Measurements from ENCODE around the gene BACH2. TPM values are rescaled to one million over a fixed set of nuclear protein-coding genes. Genes with fewer than 3 reads are reported as not detected.
"Not testable (repeated sequence)": the region's sequence is repeated elsewhere in the genome, so short reads cannot be mapped to it uniquely, and the experiment has no call there.

The BACH2 gene
- total RNA-seq, 2 donors from 2014 or later, result 101 to 111 TPM

DNA sequence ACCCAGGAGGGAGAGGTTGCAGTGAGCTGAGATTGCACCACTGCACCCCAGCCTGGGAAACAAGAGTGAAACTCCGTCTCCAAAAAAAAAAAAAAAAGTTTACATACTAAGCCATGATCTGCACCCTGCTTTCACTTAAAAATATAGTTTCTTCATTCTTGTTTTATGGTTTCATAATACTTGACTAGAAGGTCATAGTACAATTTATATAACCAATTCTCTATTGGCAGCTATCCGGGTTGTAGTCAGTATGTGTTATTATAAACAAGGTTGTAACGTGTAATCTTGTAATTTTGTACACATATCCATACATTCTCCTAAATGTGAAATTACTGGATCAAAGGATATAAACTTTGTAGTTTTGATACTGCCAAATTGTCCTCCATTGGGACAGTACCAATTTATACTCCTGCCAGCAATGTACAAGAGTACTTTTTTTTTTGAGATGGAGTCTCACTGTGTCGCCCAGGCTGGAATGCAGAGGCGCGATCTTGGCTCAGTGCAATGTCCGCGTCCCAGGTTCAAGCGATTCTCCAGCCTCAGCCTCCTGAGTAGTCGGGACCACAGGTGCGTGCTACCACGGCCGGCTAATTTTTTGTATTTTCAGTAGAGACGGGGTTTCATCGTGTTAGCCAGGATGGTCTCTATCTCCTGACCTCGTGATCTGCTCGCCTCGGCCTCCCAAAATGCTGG, 257.5 kb downstream of the BACH2 start:
- H3K36me3 Mint-ChIP-seq (ENCODE audit: insufficient read depth in 2 of 2), result peaks cover 7 to 39% of the 10 kb centered on the region in 2 donors

DNA sequence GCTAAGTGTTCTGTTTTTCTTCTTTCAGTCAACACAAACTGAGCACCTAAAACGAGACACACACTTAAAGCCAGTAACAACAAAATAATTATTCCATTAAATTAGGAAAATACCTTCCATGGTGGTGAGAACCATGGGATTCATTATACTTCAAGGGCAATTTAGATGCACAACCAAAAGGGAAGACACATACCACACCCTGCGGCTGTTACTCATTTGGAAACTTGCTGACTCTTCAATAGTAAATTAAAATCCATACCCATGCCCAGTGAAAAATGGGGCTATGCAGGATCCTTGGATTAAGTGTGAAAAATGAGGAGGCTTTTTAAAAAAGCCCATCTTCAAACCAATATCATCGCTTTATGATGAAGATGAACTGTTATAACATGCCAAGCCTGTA, 259.7 kb downstream of the BACH2 start:
- H3K4me1 Mint-ChIP-seq (ENCODE audit: low read depth), result peaks cover 69% of the 10 kb centered on the region
- peak overlapping the region; percentile 75 for H3K27ac Mint-ChIP-seq
- peak overlapping the region in 1 of 2 donors; percentile 37 for H3K4me3 Mint-ChIP-seq
- no peaks in the 10 kb centered on the region for H3K27me3 Mint-ChIP-seq (ENCODE audit: low read depth)
- peaks cover 8 to 48% of the 10 kb centered on the region in 2 donors for H3K36me3 Mint-ChIP-seq (ENCODE audit: insufficient read depth in 2 of 2)
- ATAC-seq (replicated peaks in 1 of 2), result peak in 1 of 2 donors; percentile 42
- H3K9me3 Mint-ChIP-seq, result peaks cover 1 to 2% of the 10 kb centered on the region in 2 donors
- no peak for DNase-seq

More for the DNA sequence above, 257.5 kb downstream of the BACH2 start:
- Mint-ChIP-seq H3K4me3 (no peak overlapping the region), H3K27me3 (ENCODE audit: low read depth) (no peaks in the 10 kb centered on the region), H3K9me3 (no peaks in the 10 kb centered on the region), H3K27ac (peak overlapping the region; percentile 58), H3K4me1 (ENCODE audit: low read depth) (peaks cover 56% of the 10 kb centered on the region)
- ATAC-seq (replicated peaks in 1 of 2) (no peak), DNase-seq (no peak)

DNA sequence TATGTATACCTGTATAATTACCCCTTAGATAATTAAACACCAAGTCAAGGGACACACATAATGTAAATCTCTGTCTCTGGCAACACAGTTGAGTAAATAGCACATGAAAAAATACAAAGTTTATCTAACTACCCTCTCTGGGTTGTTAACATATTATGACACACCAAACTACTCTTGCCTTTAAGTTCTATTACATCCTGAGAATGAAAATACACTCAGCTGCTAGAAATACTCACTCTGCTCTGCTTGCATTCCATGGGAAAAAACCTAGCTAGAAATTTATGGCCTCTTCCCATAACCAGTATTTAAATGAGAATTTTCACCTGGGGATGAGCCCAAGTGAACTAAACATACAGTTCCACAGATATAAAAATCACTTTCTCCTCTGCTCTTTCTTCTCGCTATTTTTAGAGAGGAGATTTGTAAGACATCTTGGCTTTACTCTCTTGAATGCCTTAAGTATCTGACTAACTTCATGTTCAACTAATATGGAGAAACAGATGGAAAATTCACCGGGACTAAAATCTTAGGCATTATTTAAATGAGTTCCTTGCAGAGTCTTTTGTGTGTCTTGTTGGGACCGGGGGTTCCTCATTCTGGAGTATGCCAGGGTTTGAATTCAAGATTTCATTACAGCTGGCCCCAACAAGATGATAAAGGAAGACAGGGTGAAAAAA, 261.5 kb downstream of the BACH2 start:
- H3K27ac Mint-ChIP-seq, result peak overlapping the region; percentile 56
- peaks cover 1 to 2% of the 10 kb centered on the region in 2 donors for H3K9me3 Mint-ChIP-seq
- H3K4me1 Mint-ChIP-seq (ENCODE audit: low read depth), result peaks cover 77% of the 10 kb centered on the region
- H3K36me3 Mint-ChIP-seq (ENCODE audit: insufficient read depth in 2 of 2), result peaks cover 9 to 46% of the 10 kb centered on the region in 2 donors
- peak overlapping the region in 1 of 2 donors; percentile 30 for H3K4me3 Mint-ChIP-seq
- ATAC-seq (replicated peaks in 1 of 2) (no peak), DNase-seq (no peak)
- H3K27me3 Mint-ChIP-seq (ENCODE audit: low read depth), result no peaks in the 10 kb centered on the region

DNA sequence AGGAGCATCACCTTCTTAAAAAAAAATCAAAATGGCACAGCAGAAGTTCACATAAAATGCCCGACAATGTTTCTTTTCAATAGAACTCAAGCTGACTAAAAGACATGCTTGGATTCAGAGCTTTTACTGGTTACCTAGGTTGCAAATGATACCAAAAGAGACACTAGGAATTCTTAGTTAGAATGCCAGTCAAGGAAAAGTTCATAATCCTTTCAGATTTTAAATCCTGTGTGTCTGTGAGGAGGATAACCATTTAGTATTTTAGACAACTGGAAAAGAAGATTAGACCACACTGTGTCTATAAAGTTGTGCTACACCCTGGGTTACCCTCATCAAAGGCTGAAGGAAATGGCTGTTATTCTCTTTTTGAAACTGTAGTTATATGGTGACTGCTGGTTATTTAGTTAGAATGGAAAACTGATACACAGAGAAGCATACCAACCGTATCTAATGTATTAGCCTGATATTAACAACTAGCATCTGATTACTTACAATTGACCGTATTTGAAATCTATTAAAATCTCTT, 262.8 kb downstream of the BACH2 start:
- H3K27ac Mint-ChIP-seq, result peak overlapping the region; percentile 17
- H3K27me3 Mint-ChIP-seq (ENCODE audit: low read depth), result no peaks in the 10 kb centered on the region
- ATAC-seq (replicated peaks in 1 of 2), result no peak
- H3K9me3 Mint-ChIP-seq, result peaks cover 1 to 2% of the 10 kb centered on the region in 2 donors
- peaks cover 84% of the 10 kb centered on the region for H3K4me1 Mint-ChIP-seq (ENCODE audit: low read depth)
- peaks cover 10 to 47% of the 10 kb centered on the region in 2 donors for H3K36me3 Mint-ChIP-seq (ENCODE audit: insufficient read depth in 2 of 2)
- no peak overlapping the region for H3K4me3 Mint-ChIP-seq
- DNase-seq, result no peak

DNA sequence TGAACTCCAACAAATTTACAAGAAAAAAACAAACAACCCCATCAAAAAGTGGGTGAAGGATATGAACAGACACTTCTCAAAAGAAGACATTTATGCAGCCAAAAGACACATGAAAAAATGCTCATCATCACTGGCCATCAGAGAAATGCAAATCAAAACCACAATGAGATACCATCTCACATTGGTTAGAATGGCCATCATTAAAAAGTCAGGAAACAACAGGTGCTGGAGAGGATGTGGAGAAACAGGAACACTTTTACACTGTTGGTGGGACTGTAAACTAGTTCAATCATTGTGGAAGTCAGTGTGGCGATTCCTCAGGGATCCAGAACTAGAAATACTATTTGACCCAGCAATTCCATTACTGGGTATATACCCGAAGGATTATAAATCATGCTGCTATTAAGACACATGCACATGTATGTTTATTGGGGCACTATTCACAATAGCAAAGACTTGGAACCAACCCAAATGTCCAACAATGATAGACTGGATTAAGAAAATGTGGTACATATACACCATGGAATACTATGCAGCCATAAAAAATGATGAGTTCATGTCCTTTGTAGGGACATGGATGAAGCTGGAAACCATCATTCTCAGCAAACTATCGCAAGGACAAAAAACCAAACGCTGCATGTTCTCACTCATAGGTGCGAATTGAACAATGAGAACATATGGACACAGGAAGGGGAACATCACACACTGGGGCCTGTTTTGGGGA, 264.0 kb downstream of the BACH2 start:
- H3K27ac Mint-ChIP-seq, result not testable (repeated sequence)

DNA sequence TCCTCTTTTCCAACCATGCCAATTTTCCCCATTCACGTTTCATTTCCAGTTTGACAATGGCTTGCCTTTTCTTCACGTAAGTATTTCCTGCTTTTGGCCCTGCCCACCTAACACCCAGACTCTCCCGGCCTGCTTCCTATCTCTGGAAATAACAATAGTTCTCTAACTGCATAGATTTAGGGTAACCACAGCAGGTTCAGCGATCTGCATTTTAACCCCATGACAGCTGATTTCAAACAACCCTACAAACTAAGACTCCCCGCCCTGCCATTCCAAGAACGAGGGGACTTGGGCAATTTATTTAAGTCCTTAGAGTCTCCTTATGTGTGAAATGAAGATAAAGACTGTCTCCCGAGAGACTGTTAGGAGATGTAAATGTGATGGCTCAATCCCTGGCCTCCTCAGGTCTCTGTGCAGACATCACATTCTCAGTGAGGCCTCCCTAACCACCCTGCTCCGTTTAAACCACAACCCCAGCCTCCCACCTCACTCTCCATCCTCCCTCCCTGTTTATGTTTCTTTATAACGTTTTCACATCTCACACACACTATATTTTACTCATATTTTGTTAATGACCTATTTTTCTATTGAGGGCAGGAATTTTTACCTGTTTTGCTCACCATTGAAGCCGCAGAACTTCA, 267.5 kb downstream of the BACH2 start:
- H3K36me3 Mint-ChIP-seq (ENCODE audit: insufficient read depth in 2 of 2), result peaks cover 12 to 38% of the 10 kb centered on the region in 2 donors
- H3K27ac Mint-ChIP-seq, result peak overlapping the region; percentile 48
- peaks cover 89% of the 10 kb centered on the region for H3K4me1 Mint-ChIP-seq (ENCODE audit: low read depth)
- H3K4me3 Mint-ChIP-seq, result peak overlapping the region; percentile 58 to 80
- H3K9me3 Mint-ChIP-seq, result peaks cover 1 to 2% of the 10 kb centered on the region in 2 donors
- ATAC-seq (replicated peaks in 1 of 2) (peak in 1 of 2 donors; percentile 18), DNase-seq (peak in 1 of 2 donors; percentile 38)
- no peaks in the 10 kb centered on the region for H3K27me3 Mint-ChIP-seq (ENCODE audit: low read depth)

More for the DNA sequence above, 264.0 kb downstream of the BACH2 start:
- Mint-ChIP-seq H3K4me1 (ENCODE audit: low read depth) (peaks cover 86% of the 10 kb centered on the region), H3K36me3 (ENCODE audit: insufficient read depth in 2 of 2) (peaks cover 10 to 43% of the 10 kb centered on the region in 2 donors)
- H3K27me3 Mint-ChIP-seq (ENCODE audit: low read depth); H3K4me3 Mint-ChIP-seq; DNase-seq; H3K9me3 Mint-ChIP-seq; ATAC-seq (replicated peaks in 1 of 2): not testable (repeated sequence)

DNA sequence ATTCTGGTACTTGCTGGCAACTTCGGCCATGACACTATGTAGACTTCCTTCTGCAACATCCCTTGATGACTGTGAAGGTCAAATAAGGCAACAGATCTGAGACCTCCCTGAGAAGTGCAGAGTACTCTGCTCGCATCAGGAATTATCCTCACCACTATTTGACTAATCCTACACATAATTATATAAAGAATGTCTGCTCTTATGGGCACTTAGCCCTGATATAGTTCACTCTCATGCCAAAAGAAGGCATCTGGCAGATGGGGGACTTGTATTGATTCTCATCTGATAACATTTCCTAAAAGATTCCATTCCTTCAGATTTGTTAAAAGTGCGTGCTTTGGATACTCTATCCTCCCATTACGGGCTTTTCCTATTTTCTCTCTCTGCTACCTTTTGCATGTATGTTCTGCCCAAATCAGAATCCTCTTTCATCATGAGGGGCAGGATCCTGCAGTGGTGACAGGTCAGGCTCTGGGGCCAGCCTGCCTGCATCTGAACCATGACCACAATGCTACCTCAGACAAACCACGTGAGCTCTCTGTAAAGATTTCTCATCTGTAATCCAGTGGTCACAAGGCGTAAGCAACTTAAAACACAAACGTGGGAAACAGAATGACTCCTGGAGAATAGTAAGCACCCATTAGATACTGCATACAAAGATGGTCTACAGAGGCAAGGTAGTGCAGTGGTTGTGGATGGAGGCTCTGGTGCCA, 268.4 kb downstream of the BACH2 start:
- H3K4me1 Mint-ChIP-seq (ENCODE audit: low read depth), result peaks cover 89% of the 10 kb centered on the region
- H3K9me3 Mint-ChIP-seq, result peaks cover 1 to 3% of the 10 kb centered on the region in 2 donors
- peak overlapping the region; percentile 52 for H3K27ac Mint-ChIP-seq
- H3K36me3 Mint-ChIP-seq (ENCODE audit: insufficient read depth in 2 of 2), result peaks cover 13 to 41% of the 10 kb centered on the region in 2 donors
- peak; percentile 60 to 64 for ATAC-seq (replicated peaks in 1 of 2)
- no peaks in the 10 kb centered on the region for H3K27me3 Mint-ChIP-seq (ENCODE audit: low read depth)
- peak; percentile 57 to 64 for DNase-seq
- H3K4me3 Mint-ChIP-seq, result peak overlapping the region; percentile 58 to 80

DNA sequence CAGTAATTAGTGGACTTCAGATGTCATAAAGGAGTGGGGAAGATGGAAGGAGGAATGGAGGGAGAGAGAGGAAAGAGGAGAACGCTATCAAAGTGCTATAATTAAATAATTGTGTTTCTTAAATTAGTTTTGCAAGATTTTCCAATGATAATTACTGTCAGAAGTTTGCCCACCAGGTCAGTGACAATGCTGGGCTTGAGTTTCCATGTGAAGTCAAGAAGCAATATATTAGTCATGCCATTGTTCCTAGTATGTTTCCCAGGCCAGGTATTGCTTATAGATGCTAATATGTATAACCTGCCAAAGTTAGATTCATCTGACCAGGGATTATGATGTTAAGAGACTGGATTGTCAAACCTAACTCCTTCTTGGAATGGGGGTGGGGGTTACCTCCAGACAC, 270.4 kb downstream of the BACH2 start:
- Mint-ChIP-seq H3K4me1 (ENCODE audit: low read depth) (peaks cover 92% of the 10 kb centered on the region), H3K36me3 (ENCODE audit: insufficient read depth in 2 of 2) (peaks cover 14 to 44% of the 10 kb centered on the region in 2 donors), H3K9me3 (peaks cover 0 to 2% of the 10 kb centered on the region in 2 donors), H3K4me3 (peak overlapping the region; percentile 82), H3K27me3 (ENCODE audit: low read depth) (no peaks in the 10 kb centered on the region), H3K27ac (peak overlapping the region; percentile 93)
- DNase-seq (no peak), ATAC-seq (replicated peaks in 1 of 2) (peak in 1 of 2 donors; percentile 6)

DNA sequence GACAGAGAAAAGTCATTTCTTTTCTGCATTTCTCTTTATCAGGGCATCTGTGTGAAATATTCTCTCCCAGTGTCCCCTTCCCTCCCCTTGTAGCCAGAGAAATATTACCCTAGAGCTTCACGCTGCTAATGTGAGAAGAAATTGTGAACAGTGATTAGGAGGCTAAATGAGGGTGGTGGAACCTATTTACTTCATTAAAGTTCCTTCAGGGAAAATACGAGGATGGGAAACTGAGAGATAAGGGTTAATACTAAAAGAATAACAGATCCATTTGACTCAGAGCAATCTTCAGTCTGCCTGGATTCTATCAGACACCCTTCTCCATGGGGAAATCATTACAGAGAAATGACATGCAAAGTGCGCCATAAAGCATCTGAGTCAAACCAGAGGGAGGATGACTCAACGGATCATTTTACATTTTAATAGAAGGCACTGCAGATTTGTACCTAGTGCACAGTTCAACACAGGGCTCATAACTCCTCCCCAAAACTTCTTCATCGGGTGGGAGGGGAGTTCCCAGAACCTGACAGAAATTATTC, 271.1 kb downstream of the BACH2 start:
- Mint-ChIP-seq H3K4me3 (peak overlapping the region; percentile 82), H3K27me3 (ENCODE audit: low read depth) (no peaks in the 10 kb centered on the region), H3K9me3 (peaks cover 0 to 2% of the 10 kb centered on the region in 2 donors), H3K27ac (peak overlapping the region; percentile 93), H3K36me3 (ENCODE audit: insufficient read depth in 2 of 2) (peaks cover 14 to 46% of the 10 kb centered on the region in 2 donors), H3K4me1 (ENCODE audit: low read depth) (peaks cover 91% of the 10 kb centered on the region)
- peak; percentile 92 to 93 for ATAC-seq (replicated peaks in 1 of 2)
- peak; percentile 68 to 73 for DNase-seq

DNA sequence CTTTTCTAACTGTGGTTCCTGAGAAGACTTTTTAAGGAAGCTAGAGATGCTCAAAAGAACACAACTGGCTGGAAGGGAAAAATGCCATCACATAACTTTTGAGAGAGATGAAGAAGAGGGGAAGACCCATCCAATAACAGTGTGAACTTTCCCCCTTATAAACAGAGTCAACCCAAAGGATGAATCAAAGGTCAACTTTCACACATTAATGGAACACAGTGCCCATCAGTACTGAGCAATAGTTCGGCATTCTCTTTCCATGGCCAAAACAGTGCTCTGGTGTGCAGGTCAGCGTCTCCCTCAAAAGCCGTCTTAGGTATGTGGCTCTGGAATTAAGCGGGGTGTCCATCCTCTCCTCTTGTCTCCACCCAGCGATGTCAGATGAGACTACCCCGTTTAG, 272.0 kb downstream of the BACH2 start:
- peaks cover 89% of the 10 kb centered on the region for H3K4me1 Mint-ChIP-seq (ENCODE audit: low read depth)
- ATAC-seq (replicated peaks in 1 of 2) (no peak), DNase-seq (no peak)
- H3K4me3 Mint-ChIP-seq, result peak overlapping the region; percentile 16 to 82
- peaks cover 0 to 2% of the 10 kb centered on the region in 2 donors for H3K9me3 Mint-ChIP-seq
- H3K36me3 Mint-ChIP-seq (ENCODE audit: insufficient read depth in 2 of 2), result peaks cover 13 to 47% of the 10 kb centered on the region in 2 donors
- no peaks in the 10 kb centered on the region for H3K27me3 Mint-ChIP-seq (ENCODE audit: low read depth)
- peak overlapping the region; percentile 7 for H3K27ac Mint-ChIP-seq

DNA sequence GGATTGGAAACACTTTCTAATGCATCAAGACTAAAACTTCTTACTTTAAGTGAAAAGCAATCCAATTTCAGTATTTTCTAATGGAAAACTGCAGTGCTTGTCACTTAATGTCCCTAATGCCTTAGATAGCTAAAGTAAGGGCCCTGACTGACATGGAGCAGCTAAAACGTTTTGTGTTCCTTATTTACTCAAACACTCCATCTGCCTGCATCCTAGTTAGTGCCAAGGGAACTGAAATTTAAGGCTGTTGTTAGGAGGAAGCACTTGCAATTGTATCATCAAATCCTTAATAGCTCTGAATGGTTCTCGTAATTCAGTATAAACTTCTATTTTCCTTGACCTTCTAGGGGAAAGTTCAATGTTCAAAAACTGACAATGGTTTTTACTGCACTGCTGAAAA, 274.9 kb downstream of the BACH2 start:
- Mint-ChIP-seq H3K9me3 (peaks cover 4 to 10% of the 10 kb centered on the region in 2 donors), H3K27ac (no peak overlapping the region), H3K27me3 (ENCODE audit: low read depth) (no peaks in the 10 kb centered on the region), H3K4me1 (ENCODE audit: low read depth) (peaks cover 77% of the 10 kb centered on the region), H3K36me3 (ENCODE audit: insufficient read depth in 2 of 2) (peaks cover 20 to 64% of the 10 kb centered on the region in 2 donors), H3K4me3 (no peak overlapping the region)
- ATAC-seq (replicated peaks in 1 of 2) (no peak), DNase-seq (no peak)
